ENCODE data around the gene MESD.
"Not testable (repeated sequence)": the region's sequence is repeated elsewhere in the genome, so short reads cannot be mapped to it uniquely, and the experiment has no call there.

GRCh38 chr15:80955571-80956452 lies 33.8 kb downstream of the MESD start:
- not testable (repeated sequence) for TF ChIP-seq CTCF, POLR2A (IDR thresholded peaks at IDR 0.05)

All from Peyer's patch (tissue), 4 donors.